GM18508 (cell line): ENCODE measurements around the gene SLC19A2.
"Not testable (repeated sequence)": the region's sequence is repeated elsewhere in the genome, so short reads cannot be mapped to it uniquely, and the experiment has no call there.

ENCODE experiments used
- ATAC-seq: cut with Tn5 transposase; IDR thresholded peaks from one replicate; pipeline ENCODE4 v1.9.1; 2021; ENCODE audit warnings: moderate number of reproducible peaks; ENCODE audit not compliant: insufficient read depth, unreplicated experiment

SLC19A2 gene, protein sequence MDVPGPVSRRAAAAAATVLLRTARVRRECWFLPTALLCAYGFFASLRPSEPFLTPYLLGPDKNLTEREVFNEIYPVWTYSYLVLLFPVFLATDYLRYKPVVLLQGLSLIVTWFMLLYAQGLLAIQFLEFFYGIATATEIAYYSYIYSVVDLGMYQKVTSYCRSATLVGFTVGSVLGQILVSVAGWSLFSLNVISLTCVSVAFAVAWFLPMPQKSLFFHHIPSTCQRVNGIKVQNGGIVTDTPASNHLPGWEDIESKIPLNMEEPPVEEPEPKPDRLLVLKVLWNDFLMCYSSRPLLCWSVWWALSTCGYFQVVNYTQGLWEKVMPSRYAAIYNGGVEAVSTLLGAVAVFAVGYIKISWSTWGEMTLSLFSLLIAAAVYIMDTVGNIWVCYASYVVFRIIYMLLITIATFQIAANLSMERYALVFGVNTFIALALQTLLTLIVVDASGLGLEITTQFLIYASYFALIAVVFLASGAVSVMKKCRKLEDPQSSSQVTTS

DNA sequence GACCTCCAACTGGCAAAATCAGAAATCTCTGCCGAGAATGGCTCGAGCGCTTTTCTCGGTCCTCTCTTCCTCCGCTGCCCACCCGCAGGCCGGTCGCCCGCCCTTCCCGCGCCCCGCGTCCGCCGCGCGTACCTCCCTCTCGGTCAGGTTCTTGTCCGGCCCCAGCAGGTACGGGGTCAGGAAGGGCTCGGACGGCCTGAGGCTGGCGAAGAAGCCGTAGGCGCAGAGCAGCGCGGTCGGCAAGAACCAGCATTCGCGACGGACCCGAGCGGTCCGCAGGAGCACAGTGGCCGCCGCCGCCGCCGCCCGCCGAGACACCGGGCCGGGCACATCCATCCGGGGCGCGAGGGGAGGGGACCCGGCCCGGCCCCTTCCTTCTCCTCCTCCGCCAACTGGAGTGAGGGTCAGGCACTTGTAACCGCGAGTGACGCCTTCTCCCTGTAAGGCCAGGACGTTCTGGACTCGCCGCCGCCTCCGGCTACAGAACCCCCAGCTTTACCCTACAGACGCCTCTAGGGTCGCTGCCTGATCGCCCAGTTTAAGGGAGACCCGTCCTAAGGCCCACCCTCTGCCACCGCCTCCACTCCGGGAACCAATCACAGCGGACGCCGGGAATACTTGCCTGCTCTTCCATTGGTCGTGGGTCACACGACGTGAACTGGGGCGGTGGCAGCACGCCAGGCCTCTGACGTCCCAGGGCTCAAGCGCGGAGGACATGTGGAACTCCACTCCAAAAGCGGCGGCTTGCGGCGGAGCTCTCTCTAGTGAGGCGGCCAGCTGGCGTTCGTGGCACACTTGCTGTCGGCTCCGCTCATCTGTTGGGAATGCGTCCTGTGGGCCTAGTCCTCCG, at the start of gene SLC19A2:
Gene SLC19A2 (minus strand): TSS at position 514 of the 850 bp plus-strand sequence. CDS start 178 bp downstream, at position 336.
- peak; percentile 93 for ATAC-seq

GRCh38 chr1:169534653-169535052, 48.9 kb upstream of the SLC19A2 start:
- ATAC-seq, result no peak

GRCh38 chr1:169533528-169534190, 47.9 kb upstream of the SLC19A2 start:
- ATAC-seq, result not testable (repeated sequence)

GRCh38 chr1:169530448-169530847, 44.7 kb upstream of the SLC19A2 start:
- no peak for ATAC-seq

- no peak for ATAC-seq
Measured at GRCh38 chr1:169529068-169529642, 43.4 kb upstream of the SLC19A2 start.

DNA sequence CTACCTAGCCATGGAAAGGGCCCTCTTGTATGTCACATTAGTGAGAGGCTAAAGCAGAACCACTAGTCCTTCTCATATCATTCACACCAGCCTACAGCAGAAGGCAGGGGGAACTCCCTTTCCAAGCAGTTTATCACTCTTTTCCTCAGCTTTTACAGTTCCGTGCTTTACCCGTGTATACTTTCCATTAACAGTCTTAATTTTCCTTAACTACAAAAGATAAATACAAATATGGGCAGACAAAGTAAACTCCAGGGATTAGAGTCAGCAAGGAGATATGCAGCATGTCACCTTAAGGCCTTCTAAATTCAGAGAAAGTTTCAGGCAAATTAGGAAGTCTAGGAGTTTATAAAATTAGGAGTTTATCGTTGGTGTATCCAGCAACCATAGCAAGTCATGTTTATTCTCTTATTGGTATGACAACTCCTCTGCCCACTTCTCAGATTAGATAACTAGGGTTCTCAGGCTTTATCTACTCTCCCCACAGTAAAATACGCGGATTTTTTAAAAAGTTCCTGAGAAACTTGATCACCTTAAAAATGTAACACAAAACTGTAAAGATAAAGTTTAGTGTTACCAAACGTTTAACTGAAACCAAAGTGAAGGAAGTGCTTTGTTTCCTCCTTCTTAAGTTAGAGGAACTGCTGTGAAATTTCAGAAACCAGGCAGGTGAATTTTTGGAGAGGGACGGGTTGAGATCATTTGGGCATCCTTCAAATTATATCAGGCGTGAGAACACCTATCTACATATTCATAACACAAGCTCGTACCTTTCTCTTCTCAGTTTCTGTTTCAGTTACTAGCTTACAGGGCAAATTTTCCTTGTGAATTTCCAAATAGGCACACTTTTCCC, 42.7 kb upstream of the SLC19A2 start:
- ATAC-seq, result no peak

DNA sequence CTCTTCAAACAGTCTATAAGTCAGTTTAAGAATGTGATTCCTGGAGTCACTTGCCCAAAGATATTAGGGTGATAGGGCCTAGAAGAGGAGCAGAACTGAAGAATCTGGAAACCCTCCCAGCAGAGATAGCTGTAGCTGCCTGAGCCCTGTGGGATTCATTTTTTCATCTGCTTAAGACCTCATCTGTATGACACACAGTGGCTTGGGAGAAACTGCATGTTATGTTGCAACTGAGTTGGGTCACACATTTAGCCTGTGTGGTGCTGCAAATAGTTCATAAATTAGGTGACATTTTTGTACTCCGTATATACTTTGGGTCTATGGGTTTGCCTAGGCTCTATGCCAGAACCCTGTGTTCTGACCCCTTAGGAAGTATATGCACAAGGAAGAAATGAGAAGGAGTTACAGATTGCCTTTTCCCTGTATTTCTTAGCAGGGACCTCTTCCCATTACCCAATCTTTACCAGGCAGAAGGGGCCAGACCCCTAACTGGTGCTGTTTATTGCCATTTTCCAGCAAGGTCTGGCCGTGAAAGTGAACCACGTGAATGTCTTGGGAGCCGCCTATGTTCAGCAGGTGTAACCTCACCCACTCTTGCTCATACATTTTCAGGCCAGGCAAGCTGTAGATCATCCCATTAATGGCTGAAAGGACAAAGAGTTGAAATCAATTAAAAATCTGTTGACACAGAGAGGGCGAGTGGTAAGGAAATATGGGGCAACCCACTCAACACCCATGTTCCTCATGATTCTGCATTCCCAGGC, 41.9 kb upstream of the SLC19A2 start:
- no peak for ATAC-seq

DNA sequence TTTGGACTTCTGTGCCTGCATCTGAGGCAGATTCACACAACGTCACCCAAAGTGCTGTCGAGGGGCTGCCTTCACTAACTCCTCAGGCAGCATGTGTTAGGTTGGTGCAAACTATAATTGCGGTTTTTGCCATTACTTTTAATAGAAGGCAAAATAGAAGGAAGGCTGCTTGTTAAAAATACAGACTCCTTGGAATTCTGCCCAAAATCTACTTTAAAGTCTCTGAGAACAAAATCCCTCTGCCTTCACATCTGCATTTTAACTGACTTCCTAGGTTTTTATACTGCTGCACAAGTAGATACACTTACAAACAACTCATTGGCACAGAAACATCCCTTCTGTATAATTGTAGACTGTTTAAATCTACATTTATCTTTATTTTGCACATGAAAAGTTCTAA, 41.3 kb upstream of the SLC19A2 start:
- ATAC-seq, result no peak

- no peak for ATAC-seq
Measured at GRCh38 chr1:169526120-169526832, 40.5 kb upstream of the SLC19A2 start.

DNA sequence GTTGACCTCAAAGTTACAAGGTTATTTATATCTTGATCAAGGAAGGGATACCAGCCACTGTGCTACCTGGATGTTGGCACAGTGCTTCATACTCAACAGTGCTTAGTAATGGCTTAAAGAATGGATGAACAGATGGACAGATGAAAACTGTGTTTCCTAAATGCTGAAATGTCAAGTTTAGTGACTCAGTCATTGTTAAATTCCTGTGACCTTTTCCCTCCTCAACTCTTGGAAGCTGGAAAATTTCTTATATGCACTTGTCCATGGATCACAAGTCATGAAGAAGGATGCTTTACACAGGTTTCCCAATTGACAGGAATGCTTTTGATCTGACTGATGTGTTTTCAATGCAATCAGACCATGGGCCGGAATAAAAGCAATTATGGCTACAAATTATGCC, 39.6 kb upstream of the SLC19A2 start:
- no peak for ATAC-seq

GRCh38 chr1:169523904-169524303, 38.2 kb upstream of the SLC19A2 start:
- ATAC-seq, result no peak

DNA sequence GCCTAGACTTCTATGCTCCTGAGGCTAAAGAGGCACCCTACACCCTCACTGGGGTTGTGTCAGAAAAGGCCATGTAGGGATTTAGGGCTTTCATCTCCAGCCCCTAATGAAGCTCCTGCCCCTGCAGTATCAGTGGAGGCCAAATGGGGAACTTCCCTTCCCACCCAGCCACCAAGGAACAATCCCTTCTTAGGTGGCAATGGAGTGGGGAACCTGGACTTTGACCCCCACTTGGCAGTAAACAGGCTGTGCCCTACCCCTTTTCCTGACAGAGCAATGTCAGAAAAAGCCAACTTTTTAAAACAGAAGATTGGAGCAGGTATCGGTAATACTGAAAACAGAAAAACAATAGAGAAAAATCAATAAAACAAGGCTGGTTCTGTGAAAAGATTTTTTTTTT, 35.5 kb upstream of the SLC19A2 start:
- no peak for ATAC-seq

GRCh38 chr1:169517558-169518186, 31.9 kb upstream of the SLC19A2 start:
- ATAC-seq, result no peak

DNA sequence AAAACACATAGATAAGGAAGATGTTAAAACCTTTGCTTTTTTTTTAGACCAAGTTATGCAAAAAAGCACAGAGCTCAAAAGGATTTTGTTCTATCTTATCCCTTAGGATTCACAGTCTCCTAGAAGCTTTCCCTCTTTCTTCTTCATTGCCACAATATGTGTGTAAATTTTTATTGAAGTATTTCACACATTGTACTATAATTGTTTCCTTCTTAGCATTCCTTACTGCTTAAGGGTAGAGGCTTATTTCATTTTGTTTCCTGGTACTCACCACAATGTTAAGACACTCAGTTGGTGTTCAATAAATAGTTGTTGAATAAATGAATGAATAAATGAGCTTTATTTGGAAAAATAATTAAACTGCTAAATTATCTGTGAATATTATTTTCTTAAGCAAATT, 29.9 kb upstream of the SLC19A2 start:
- no peak for ATAC-seq

GRCh38 chr1:169514566-169515270, 29.0 kb upstream of the SLC19A2 start:
- ATAC-seq, result no peak

- ATAC-seq, result no peak
Measured at GRCh38 chr1:169513208-169513607, 27.5 kb upstream of the SLC19A2 start.
